Left lung (tissue), 10 donors: ENCODE measurements around the gene SIK2. TPM values are rescaled to one million over a fixed set of nuclear protein-coding genes. Genes with fewer than 3 reads are reported as not detected.
A peak's percentile ranks its signal among the peaks of the same experiment; 100 is the strongest.

Experiments
- ATAC-seq: fragments of 200-7000 bp; cut with Tn5 transposase; one replicate; pipeline ENCODE4 v1.9.1; 2020; ENCODE audit warnings: moderate library complexity
- DNase-seq, 4 donors: peaks; one replicate each; pipeline ENCODE4 v3.0.0-alpha.2; 2013 to 2020
- H3K27ac ChIP-seq, 2 donors: fragments of 200-600 bp; sonication (generic) in 1 of 2; one replicate each; pipeline versions ENCODE4 v1.5.0 to v1.8.0; 2020 to 2021
- H3K27me3 ChIP-seq, 2 donors: fragments of 200-600 bp; sonication (generic) in 1 of 2; one replicate each; pipeline versions ENCODE4 v1.5.0 to v1.8.0; 2020 to 2021
- H3K36me3 ChIP-seq, 2 donors: fragments of 200-600 bp; sonication (generic) in 1 of 2; one replicate each; pipeline versions ENCODE4 v1.5.0 to v1.8.0; 2020 to 2021
- H3K4me1 ChIP-seq, 2 donors: fragments of 200-600 bp; one replicate each; pipeline ENCODE4 v1.8.0; 2021
- H3K4me3 ChIP-seq, 2 donors: fragments of 200-600 bp; sonication (generic) in 1 of 2; one replicate each; pipeline versions ENCODE4 v1.5.0 to v1.8.0; 2020 to 2021; ENCODE audit warnings: mild to moderate bottlenecking in 1 of 2
- H3K9me3 ChIP-seq, 2 donors: fragments of 200-600 bp; sonication (generic) in 1 of 2; one replicate each; pipeline versions ENCODE4 v1.5.0 to v1.8.0; 2020 to 2021
- intact Hi-C, 2 donors: fragments of 100-400 bp; cut with DNase I; formaldehyde crosslinking; loops; one replicate each; pipeline versions ENCODE4 v1.11.2 to v1.14.2; 2022
- polyA plus RNA-seq, 6 donors: library from polyadenylated mRNA; unstranded; fragments of 120-200 nt; gene quantifications; one replicate each; pipeline ENCODE4 v1.2.1, GENCODE V29; 2013; ENCODE audit not compliant: insufficient read length in 6 of 6
- total RNA-seq, 2 donors: library from RNA; stranded (reverse); fragmentation: NEBNext Ultra II Directional; extraction: Animal tissue kit (Norgen Biotek cat#: 25700); gene quantifications; one replicate each; pipeline ENCODE4 v1.2.1, GENCODE V29; 2021
- TF ChIP-seq, protein P1 (sequence below), 2 donors: fragments of 200-600 bp; sonication (generic) in 1 of 2; IDR thresholded peaks; one replicate each; pipeline versions ENCODE4 v1.5.0 to v1.8.0; 2021; ENCODE audit warnings: antibody characterized with exemption in 2 of 2
- donor health status: DM: no; HTN: yes; CAD: no.
- donor health status: DM: no; HTN: no; CAD: no.

The SIK2 gene
- total and polyA plus RNA-seq, 8 donors: 23.3 to 35.1 (median 30.8) TPM

DNA sequence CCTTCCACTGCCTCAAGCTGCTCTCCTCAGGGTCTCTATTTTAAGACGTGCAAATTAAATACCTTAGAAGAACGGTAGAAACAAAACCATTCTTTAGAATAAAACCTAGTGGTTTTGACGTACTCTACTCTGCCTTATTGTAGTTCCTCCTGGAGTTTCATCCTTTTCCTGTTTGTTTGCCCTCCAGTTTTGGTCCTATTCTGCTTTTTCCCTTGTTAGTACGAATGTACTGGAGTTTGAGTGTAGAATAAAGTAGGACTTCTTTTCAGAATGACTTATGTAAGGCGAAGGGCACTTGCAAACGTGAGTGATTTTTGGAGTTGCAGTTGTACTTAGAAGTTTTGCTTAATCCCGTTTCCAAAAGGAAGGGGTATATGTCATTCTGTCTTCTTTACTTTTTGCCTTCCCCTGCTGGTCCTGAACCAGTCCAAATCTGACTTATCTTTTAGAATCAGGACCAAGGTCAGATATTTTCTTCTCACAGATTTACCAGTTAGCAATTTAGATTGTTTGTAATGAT is 1.4 kb downstream of the SIK2 start:
- TF ChIP-seq, protein P1, sequence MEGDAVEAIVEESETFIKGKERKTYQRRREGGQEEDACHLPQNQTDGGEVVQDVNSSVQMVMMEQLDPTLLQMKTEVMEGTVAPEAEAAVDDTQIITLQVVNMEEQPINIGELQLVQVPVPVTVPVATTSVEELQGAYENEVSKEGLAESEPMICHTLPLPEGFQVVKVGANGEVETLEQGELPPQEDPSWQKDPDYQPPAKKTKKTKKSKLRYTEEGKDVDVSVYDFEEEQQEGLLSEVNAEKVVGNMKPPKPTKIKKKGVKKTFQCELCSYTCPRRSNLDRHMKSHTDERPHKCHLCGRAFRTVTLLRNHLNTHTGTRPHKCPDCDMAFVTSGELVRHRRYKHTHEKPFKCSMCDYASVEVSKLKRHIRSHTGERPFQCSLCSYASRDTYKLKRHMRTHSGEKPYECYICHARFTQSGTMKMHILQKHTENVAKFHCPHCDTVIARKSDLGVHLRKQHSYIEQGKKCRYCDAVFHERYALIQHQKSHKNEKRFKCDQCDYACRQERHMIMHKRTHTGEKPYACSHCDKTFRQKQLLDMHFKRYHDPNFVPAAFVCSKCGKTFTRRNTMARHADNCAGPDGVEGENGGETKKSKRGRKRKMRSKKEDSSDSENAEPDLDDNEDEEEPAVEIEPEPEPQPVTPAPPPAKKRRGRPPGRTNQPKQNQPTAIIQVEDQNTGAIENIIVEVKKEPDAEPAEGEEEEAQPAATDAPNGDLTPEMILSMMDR (IDR thresholded peaks at IDR 0.05): no peak
- Histone ChIP-seq H3K27me3 (no peaks in the 10 kb centered on the region), H3K4me3 (peak overlapping the region; percentile 88 to 93), H3K27ac (peak overlapping the region; percentile 95 to 97), H3K4me1 (peaks cover 0 to 50% of the 10 kb centered on the region in 2 donors), H3K9me3 (no peaks in the 10 kb centered on the region), H3K36me3 (no peaks in the 10 kb centered on the region)
- intact Hi-C loops: loop anchor here in 1 of 2 donors (5.0 kb wide), 1 partner anchor 174 kb away; no protein-coding TSS in a partner anchor
- no peak for DNase-seq
- no peak for ATAC-seq

DNA sequence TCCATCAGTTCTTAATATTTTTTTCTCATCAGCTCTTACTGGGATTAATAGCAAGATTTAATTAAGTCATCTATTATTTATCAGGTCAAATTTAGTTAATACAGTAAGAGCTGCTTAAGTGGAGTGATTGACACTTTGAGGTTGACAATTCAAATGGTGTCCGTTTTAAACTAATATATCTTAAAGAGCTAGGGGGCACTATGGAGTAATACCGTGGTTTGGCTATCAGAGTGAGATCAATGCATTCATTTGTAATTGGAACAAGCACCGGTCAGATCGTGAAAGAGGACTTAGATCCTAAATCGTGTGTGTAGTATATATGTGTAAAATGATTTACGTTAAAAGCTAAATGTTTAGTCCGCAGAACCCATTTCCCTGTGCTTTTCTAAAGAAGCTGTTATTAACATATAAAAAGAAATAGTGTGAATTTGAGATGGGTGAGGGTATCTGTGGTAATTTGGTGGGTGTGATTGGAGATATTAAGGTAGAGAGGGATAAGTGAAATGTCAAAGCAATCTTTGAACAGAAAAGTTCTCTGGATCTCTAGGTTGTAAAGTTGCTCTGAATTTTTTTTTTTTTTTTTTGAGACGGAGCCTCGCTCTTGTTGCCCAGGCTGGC is 2.3 kb downstream of the SIK2 start:
- TF ChIP-seq, protein P1 (IDR thresholded peaks at IDR 0.05): peak; percentile 47 to 49
- ATAC-seq (peak; percentile 7), DNase-seq (peak in 1 of 4 donors; percentile 51)
- no peaks in the 10 kb centered on the region for H3K9me3 ChIP-seq
- H3K4me3 ChIP-seq: peak overlapping the region in 1 of 2 donors; percentile 88
- intact Hi-C loops: loop anchor here in 1 of 2 donors (5.0 kb wide), 1 partner anchor 173 kb away; no protein-coding TSS in a partner anchor
- H3K36me3 ChIP-seq: no peaks in the 10 kb centered on the region
- H3K27me3 ChIP-seq: no peaks in the 10 kb centered on the region
- H3K27ac ChIP-seq: peak overlapping the region in 1 of 2 donors; percentile 95
- peaks cover 0 to 50% of the 10 kb centered on the region in 2 donors for H3K4me1 ChIP-seq

DNA sequence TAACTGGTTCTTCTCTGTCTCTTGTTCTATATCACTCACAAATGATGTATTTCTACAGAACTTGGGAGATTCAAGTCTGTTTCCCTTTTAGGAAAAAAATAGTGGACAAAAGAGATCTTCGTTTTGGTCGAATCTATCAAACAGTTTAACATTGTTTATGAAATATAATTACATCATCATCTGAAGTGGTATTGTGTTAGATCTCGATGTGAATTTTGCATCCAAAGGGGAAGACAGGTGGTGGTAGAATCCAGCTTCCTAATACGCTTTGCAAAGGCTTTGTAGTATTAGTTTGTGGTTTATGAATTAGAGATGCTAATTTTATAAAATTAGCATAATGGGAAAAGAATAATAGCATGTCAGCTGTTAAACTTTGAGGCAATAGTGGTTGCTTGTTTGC is 3.4 kb downstream of the SIK2 start:
- no peak overlapping the region for H3K4me3 ChIP-seq
- ATAC-seq: no peak
- H3K27me3 ChIP-seq: no peaks in the 10 kb centered on the region
- DNase-seq: no peak
- no peak overlapping the region for H3K27ac ChIP-seq
- no peaks in the 10 kb centered on the region for H3K9me3 ChIP-seq
- intact Hi-C loops: no loop called here
- TF ChIP-seq, protein P1 (IDR thresholded peaks at IDR 0.05): no peak
- H3K36me3 ChIP-seq: no peaks in the 10 kb centered on the region
- peaks cover 0 to 50% of the 10 kb centered on the region in 2 donors for H3K4me1 ChIP-seq

DNA sequence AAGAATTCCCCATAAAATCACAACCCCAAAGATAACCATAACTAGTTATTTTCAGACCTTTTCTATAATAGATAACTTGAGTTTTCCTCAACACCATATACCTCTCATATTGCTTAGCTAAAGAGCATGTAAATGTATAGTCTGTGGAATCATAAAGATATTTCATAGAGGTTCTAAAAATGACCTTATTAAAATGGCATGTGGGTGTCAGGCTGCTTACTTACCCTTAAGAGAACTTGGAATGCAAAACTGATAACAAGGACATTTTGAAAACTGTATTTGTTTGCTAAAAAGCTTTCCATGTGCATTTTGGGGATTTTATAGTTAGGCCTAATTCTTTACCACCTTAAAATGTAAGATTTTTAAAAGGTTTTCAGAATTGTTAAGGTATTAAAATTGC is 4.7 kb downstream of the SIK2 start:
- Histone ChIP-seq H3K9me3 (no peaks in the 10 kb centered on the region), H3K36me3 (no peaks in the 10 kb centered on the region), H3K27me3 (no peaks in the 10 kb centered on the region), H3K4me1 (peaks cover 4 to 55% of the 10 kb centered on the region in 2 donors), H3K27ac (no peak overlapping the region), H3K4me3 (no peak overlapping the region)
- ATAC-seq: no peak
- TF ChIP-seq, protein P1 (IDR thresholded peaks at IDR 0.05): no peak
- DNase-seq: no peak
- intact Hi-C loops: no loop called here

DNA sequence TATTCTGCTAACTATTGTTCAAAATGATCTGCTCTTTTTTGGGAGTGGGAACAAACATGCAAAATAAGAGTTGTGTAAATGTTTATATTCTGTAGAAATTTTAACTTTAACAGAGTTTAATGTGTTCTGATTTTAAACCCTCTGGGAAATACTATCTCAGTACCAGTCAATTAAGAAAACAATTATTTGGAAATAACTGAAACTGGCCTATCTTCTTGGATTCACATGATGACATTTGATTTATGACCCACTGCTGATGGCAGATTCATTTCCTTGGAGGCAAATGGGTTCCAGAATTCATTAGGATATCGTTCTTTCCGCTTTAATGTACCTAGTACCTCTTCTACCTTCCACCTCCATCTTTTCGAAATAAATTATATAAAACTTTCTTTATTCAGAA is 5.5 kb downstream of the SIK2 start:
- intact Hi-C loops: no loop called here
- no peak for DNase-seq
- no peaks in the 10 kb centered on the region for H3K27me3 ChIP-seq
- peaks cover 11 to 57% of the 10 kb centered on the region in 2 donors for H3K4me1 ChIP-seq
- ATAC-seq: no peak
- H3K27ac ChIP-seq: no peak overlapping the region
- TF ChIP-seq, protein P1 (IDR thresholded peaks at IDR 0.05): no peak
- no peaks in the 10 kb centered on the region for H3K9me3 ChIP-seq
- no peaks in the 10 kb centered on the region for H3K36me3 ChIP-seq
- no peak overlapping the region for H3K4me3 ChIP-seq
